Ovary (tissue), 9 donors: Measurements from ENCODE around the gene SVIL. TPM values are rescaled to one million over a fixed set of nuclear protein-coding genes. Genes with fewer than 3 reads are reported as not detected.

Experiments used
- DNase-seq, 5 donors: peaks; one replicate each; pipeline ENCODE4 v3.0.0-alpha.2; 2019 to 2020
- H3K27ac ChIP-seq, 2 donors: fragments of 200-600 bp; one replicate each; pipeline versions ENCODE4 v1.5.1 to v1.8.0; 2019 to 2022
- H3K27me3 ChIP-seq: fragments of 200-600 bp; one replicate; pipeline ENCODE4 v1.8.0; 2022
- H3K36me3 ChIP-seq: fragments of 200-600 bp; sonication (generic); one replicate; pipeline ENCODE4 v1.5.1; 2019
- H3K4me1 ChIP-seq: one replicate; pipeline ENCODE4 v1.8.1; 2013; ENCODE audit warnings: mild to moderate bottlenecking, moderate library complexity; ENCODE audit not compliant: insufficient read depth
- H3K4me3 ChIP-seq: fragments of 200-600 bp; sonication (generic); one replicate; pipeline ENCODE4 v1.5.1; 2017
- H3K9me3 ChIP-seq, 2 donors: fragments of 200-600 bp in 1 of 2; sonication (generic) in 1 of 2; one replicate each; pipeline versions ENCODE4 v1.5.1 to v1.8.1; 2013 to 2019; ENCODE audit warnings: mild to moderate bottlenecking in 1 of 2, moderate library complexity in 1 of 2
- CTCF ChIP-seq, 3 donors: fragments of 450-650 bp in 2 of 3; fragments of 200-600 bp in 1 of 3; IDR thresholded peaks; one replicate each; pipeline versions ENCODE4 v1.5.1 to v1.8.0; 2016 to 2022; ENCODE audit warnings: antibody characterized with exemption in 3 of 3, mild to moderate bottlenecking in 1 of 3
- EP300 ChIP-seq: sonication (generic); formaldehyde crosslinking; IDR thresholded peaks from one replicate; pipeline ENCODE4 v1.6.1; 2017; ENCODE audit warnings: antibody characterized with exemption
- POLR2A ChIP-seq: fragments of 450-650 bp; IDR thresholded peaks from one replicate; pipeline ENCODE4 v1.6.1; 2017; ENCODE audit warnings: antibody characterized with exemption, mild to moderate bottlenecking, moderate library complexity
- WGBS, 3 donors: extraction: QIAGEN DNeasy Blood & Tissue Kit in 1 of 3; methylation state at CpG; one replicate each; pipeline versions ENCODE4 v1.1.5 to v1.1.7; 2013 to 2017; 5-methylcytosine and 5-hydroxymethylcytosine counted together
- intact Hi-C, 4 donors: fragments of 100-400 bp; cut with DNase I; formaldehyde crosslinking; loops; one replicate each; pipeline versions ENCODE4 v1.11.0 to v1.15.1; 2022 to 2023
- polyA plus RNA-seq, 2 donors: library from polyadenylated mRNA; stranded (reverse); fragments of 200-250 nt in 1 of 2; fragments of 350-450 nt in 1 of 2; fragmentation: Illumina TruSeq in 1 of 2; extraction: RNeasy Lipid Tissue Mini Kit (QIAGEN cat#74804) in 1 of 2; gene quantifications; one replicate each; pipeline ENCODE4 v1.2.3, GENCODE V29; 2013 to 2014
- total RNA-seq, 7 donors: library from RNA; depleted of rRNA in 2 of 7; stranded (reverse); fragments of >200 nt in 2 of 7; fragmentation: NEBNext Ultra II Directional in 3 of 7; extraction: Animal tissue kit (Norgen Biotek cat#: 25700) in 3 of 7; gene quantifications; one replicate each; pipeline versions ENCODE4 v1.1.0 to v1.2.4, GENCODE V29; 2016 to 2023
- donor health status: DM: no; HTN: no; CAD: no; lungs with moderate emphysema.
- donor health status: DM: no; HTN: no; CAD: no.
- donor health status: Bipolar disorder and iron deficiency.
- donor health status: DM: yes; HTN: yes; CAD: no.
- donor health status: DM: no; HTN: no; CAD: no.
- donor health status: DM: yes; HTN: yes; CAD: no.

The SVIL gene
- total and polyA plus RNA-seq, 9 donors, result 49.9 to 225 (median 139) TPM

GRCh38 chr10:29619241-29619669 is 15.5 kb downstream of the SVIL start:
- no peaks in the 10 kb centered on the region for H3K9me3 ChIP-seq
- no peaks in the 10 kb centered on the region for H3K36me3 ChIP-seq
- DNase-seq, result no peak
- H3K4me3 ChIP-seq, result peak overlapping the region; percentile 1
- H3K4me1 ChIP-seq, result peaks cover 26% of the 10 kb centered on the region
- H3K27ac ChIP-seq, result peak overlapping the region in 1 of 2 donors; percentile 96
- no peaks in the 10 kb centered on the region for H3K27me3 ChIP-seq
- 7 to 13% (median 10%) methylated on average over 5 of the region's 5 CpGs for WGBS, 3 donors
- TF ChIP-seq EP300, result no peak
- no peak for TF ChIP-seq CTCF (IDR thresholded peaks at IDR 0.05)
- no peak for TF ChIP-seq POLR2A
- intact Hi-C loops, result loop anchor here in 1 of 4 donors (10.0 kb wide), 1 partner anchor 266 kb away; no protein-coding TSS in a partner anchor

GRCh38 chr10:29618341-29619171 is 16.2 kb downstream of the SVIL start:
- Histone ChIP-seq H3K36me3 (no peaks in the 10 kb centered on the region), H3K27me3 (no peaks in the 10 kb centered on the region), H3K4me3 (peak overlapping the region; percentile 13), H3K27ac (peak overlapping the region; percentile 66 to 96), H3K9me3 (no peaks in the 10 kb centered on the region), H3K4me1 (peaks cover 24% of the 10 kb centered on the region)
- DNase-seq, result peak in 3 of 5 donors; percentile 50 to 73 (median 52)
- 23 to 34% (median 28%) methylated on average over 14 of the region's 14 CpGs for WGBS, 3 donors
- intact Hi-C loops, result loop anchor here in 1 of 4 donors (10.0 kb wide), 1 partner anchor 266 kb away; no protein-coding TSS in a partner anchor
- TF ChIP-seq POLR2A (no peak), EP300 (no peak), CTCF (IDR thresholded peaks at IDR 0.05) (no peak)

GRCh38 chr10:29617880-29618340 is 16.9 kb downstream of the SVIL start:
- H3K4me3 ChIP-seq, result peak overlapping the region; percentile 13
- peak overlapping the region; percentile 27 to 96 for H3K27ac ChIP-seq
- no peaks in the 10 kb centered on the region for H3K9me3 ChIP-seq
- TF ChIP-seq POLR2A (peak; percentile 10), CTCF (IDR thresholded peaks at IDR 0.05) (no peak)
- H3K27me3 ChIP-seq, result no peaks in the 10 kb centered on the region
- DNase-seq, result peak; percentile 72 to 80 (median 72)
- WGBS, 3 donors, result 10 to 23% (median 13%) methylated on average over 8 of the region's 8 CpGs
- intact Hi-C loops, result loop anchor here in 1 of 4 donors (10.0 kb wide), 1 partner anchor 267 kb away; no protein-coding TSS in a partner anchor
- no peaks in the 10 kb centered on the region for H3K36me3 ChIP-seq
- H3K4me1 ChIP-seq, result peaks cover 22% of the 10 kb centered on the region

GRCh38 chr10:29616542-29616941 is 18.2 kb downstream of the SVIL start:
- Histone ChIP-seq H3K27me3 (no peaks in the 10 kb centered on the region), H3K27ac (peak overlapping the region in 1 of 2 donors; percentile 96), H3K4me3 (no peak overlapping the region), H3K9me3 (no peaks in the 10 kb centered on the region), H3K36me3 (no peaks in the 10 kb centered on the region), H3K4me1 (peaks cover 27% of the 10 kb centered on the region)
- 96 to 98% (median 97%) methylated on average over 6 of the region's 6 CpGs for WGBS, 3 donors
- intact Hi-C loops, result loop anchor here in 1 of 4 donors (10.0 kb wide), 1 partner anchor 268 kb away; no protein-coding TSS in a partner anchor
- no peak for DNase-seq
- TF ChIP-seq POLR2A, result no peak
- no peak for TF ChIP-seq CTCF (IDR thresholded peaks at IDR 0.05)
- TF ChIP-seq EP300, result no peak
